ENCODE data around the gene HHIP. TPM values are rescaled to one million over a fixed set of nuclear protein-coding genes. Genes with fewer than 3 reads are reported as not detected.

The HHIP gene
- total RNA-seq, 1 experiment from 2014 or later: 0.28 TPM

DNA sequence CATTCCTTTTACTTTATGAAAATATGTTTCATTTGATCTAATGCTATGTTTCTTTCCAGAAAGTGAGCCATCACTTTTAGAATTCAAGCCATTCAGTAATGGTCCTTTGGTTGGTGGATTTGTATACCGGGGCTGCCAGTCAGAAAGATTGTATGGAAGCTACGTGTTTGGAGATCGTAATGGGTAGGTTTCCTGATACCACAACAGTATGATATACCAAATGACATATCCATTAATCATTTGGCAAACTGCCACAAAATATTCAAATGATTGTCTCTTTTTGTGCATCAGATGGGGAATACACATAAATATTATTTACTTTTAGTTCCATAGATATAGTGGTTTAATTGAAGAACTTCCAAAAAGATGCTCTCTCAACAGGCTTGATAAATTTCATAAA lies 68.2 kb downstream of the HHIP start:
- ChIA-PET POLR2A (ENCODE audit: low non-redundant PET) (no interaction called here), CTCF (no interaction called here)
- Histone ChIP-seq H3K27me3 (replicated peaks; ENCODE audit: insufficient read depth, low read depth, low read length, poor library complexity) (no peaks in the 10 kb centered on the region), H3K27ac (ENCODE audit: low read depth, low read length, poor library complexity, severe bottlenecking) (no peak overlapping the region), H3K9me3 (ENCODE audit: low read depth, low read length, poor library complexity, severe bottlenecking) (no peaks in the 10 kb centered on the region), H3K4me3 (ENCODE audit: low read depth, low read length, poor library complexity, severe bottlenecking) (no peak overlapping the region), H3K36me3 (ENCODE audit: insufficient read depth, low read length, poor library complexity, severe bottlenecking) (no peaks in the 10 kb centered on the region), H3K4me1 (ENCODE audit: insufficient read depth, low read length, poor library complexity, severe bottlenecking) (no peaks in the 10 kb centered on the region)
- no TSS peak for BruUV-seq (replicated peaks)
- TF ChIP-seq EZH2 (IDR thresholded peaks at IDR 0.05; ENCODE audit: borderline replicate concordance, low read depth, low read length, poor library complexity, severe bottlenecking): no peak
- TF ChIP-seq, protein P1, sequence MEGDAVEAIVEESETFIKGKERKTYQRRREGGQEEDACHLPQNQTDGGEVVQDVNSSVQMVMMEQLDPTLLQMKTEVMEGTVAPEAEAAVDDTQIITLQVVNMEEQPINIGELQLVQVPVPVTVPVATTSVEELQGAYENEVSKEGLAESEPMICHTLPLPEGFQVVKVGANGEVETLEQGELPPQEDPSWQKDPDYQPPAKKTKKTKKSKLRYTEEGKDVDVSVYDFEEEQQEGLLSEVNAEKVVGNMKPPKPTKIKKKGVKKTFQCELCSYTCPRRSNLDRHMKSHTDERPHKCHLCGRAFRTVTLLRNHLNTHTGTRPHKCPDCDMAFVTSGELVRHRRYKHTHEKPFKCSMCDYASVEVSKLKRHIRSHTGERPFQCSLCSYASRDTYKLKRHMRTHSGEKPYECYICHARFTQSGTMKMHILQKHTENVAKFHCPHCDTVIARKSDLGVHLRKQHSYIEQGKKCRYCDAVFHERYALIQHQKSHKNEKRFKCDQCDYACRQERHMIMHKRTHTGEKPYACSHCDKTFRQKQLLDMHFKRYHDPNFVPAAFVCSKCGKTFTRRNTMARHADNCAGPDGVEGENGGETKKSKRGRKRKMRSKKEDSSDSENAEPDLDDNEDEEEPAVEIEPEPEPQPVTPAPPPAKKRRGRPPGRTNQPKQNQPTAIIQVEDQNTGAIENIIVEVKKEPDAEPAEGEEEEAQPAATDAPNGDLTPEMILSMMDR (conservative IDR thresholded peaks at IDR 0.05; ENCODE audit: low read depth, low read length): no peak
- intact Hi-C loops (cut with micrococcal nuclease; ENCODE audit: unreplicated experiment): no loop called here
- no peak for DNase-seq (ENCODE audit: low spot score)

DNA sequence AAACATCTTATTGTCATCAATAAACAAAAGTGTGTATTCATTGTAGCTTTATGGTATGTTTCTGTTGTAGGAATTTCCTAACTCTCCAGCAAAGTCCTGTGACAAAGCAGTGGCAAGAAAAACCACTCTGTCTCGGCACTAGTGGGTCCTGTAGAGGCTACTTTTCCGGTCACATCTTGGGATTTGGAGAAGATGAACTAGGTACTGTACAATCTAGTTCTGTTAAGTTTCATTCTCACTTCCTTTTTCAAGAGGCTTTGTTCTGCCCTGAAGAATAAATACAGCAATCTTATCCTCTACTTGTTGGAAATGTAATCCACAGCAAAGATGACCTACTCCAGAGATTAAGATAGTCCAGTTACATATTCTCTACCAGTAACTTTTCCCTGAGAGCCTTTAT lies 69.3 kb downstream of the HHIP start:
- Histone ChIP-seq H3K4me3 (ENCODE audit: low read depth, low read length, poor library complexity, severe bottlenecking) (no peak overlapping the region), H3K4me1 (ENCODE audit: insufficient read depth, low read length, poor library complexity, severe bottlenecking) (no peaks in the 10 kb centered on the region), H3K9me3 (ENCODE audit: low read depth, low read length, poor library complexity, severe bottlenecking) (no peaks in the 10 kb centered on the region), H3K27ac (ENCODE audit: low read depth, low read length, poor library complexity, severe bottlenecking) (no peak overlapping the region), H3K27me3 (replicated peaks; ENCODE audit: insufficient read depth, low read depth, low read length, poor library complexity) (no peaks in the 10 kb centered on the region), H3K36me3 (ENCODE audit: insufficient read depth, low read length, poor library complexity, severe bottlenecking) (no peaks in the 10 kb centered on the region)
- TF ChIP-seq, protein P1 (conservative IDR thresholded peaks at IDR 0.05; ENCODE audit: low read depth, low read length): no peak
- no peak for TF ChIP-seq EZH2 (IDR thresholded peaks at IDR 0.05; ENCODE audit: borderline replicate concordance, low read depth, low read length, poor library complexity, severe bottlenecking)
- intact Hi-C loops (cut with micrococcal nuclease; ENCODE audit: unreplicated experiment): no loop called here
- DNase-seq (ENCODE audit: low spot score): no peak
- BruUV-seq (replicated peaks): no TSS peak
- ChIA-PET CTCF (no interaction called here), POLR2A (ENCODE audit: low non-redundant PET) (no interaction called here)

DNA sequence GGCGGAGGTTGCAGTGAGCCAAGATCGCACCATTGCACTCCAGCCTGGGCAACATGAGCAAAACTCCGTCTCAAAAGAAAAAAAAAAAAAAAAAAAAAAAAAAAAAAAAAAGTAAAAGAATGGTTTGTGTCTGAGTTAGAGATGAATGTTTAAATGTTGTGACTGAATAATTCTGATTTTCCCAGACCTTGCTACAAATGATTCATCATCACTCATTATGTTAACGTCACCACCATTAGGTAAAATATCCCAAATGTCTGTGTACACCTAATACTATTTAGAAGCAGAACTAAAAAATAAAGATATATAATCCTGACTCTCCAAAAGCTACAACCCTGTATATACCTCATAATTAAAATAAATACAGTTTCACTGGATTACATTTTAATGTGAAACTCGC lies 70.8 kb downstream of the HHIP start:
- intact Hi-C loops (cut with micrococcal nuclease; ENCODE audit: unreplicated experiment): no loop called here
- Histone ChIP-seq H3K4me3 (ENCODE audit: low read depth, low read length, poor library complexity, severe bottlenecking) (no peak overlapping the region), H3K9me3 (ENCODE audit: low read depth, low read length, poor library complexity, severe bottlenecking) (no peaks in the 10 kb centered on the region), H3K27ac (ENCODE audit: low read depth, low read length, poor library complexity, severe bottlenecking) (no peak overlapping the region), H3K4me1 (ENCODE audit: insufficient read depth, low read length, poor library complexity, severe bottlenecking) (no peaks in the 10 kb centered on the region), H3K36me3 (ENCODE audit: insufficient read depth, low read length, poor library complexity, severe bottlenecking) (no peaks in the 10 kb centered on the region), H3K27me3 (replicated peaks; ENCODE audit: insufficient read depth, low read depth, low read length, poor library complexity) (no peaks in the 10 kb centered on the region)
- no peak for DNase-seq (ENCODE audit: low spot score)
- ChIA-PET CTCF (no interaction called here), POLR2A (ENCODE audit: low non-redundant PET) (no interaction called here)
- TF ChIP-seq EZH2 (IDR thresholded peaks at IDR 0.05; ENCODE audit: borderline replicate concordance, low read depth, low read length, poor library complexity, severe bottlenecking): no peak
- TF ChIP-seq, protein P1 (conservative IDR thresholded peaks at IDR 0.05; ENCODE audit: low read depth, low read length): no peak
- no TSS peak for BruUV-seq (replicated peaks)

Data from A673 (cell line).